ENCODE measurements around the gene PCDHGC5.

Gene PCDHGC5

GRCh38 chr5:141491323-141492167, 2.7 kb downstream of the PCDHGC5 start:
- no peak for DNase-seq

- no peak for DNase-seq
Measured at GRCh38 chr5:141492168-141492885, 3.4 kb downstream of the PCDHGC5 start.

- DNase-seq, result no peak
Measured at GRCh38 chr5:141493500-141494422, 4.9 kb downstream of the PCDHGC5 start.

GRCh38 chr5:141494761-141495452, 6.0 kb downstream of the PCDHGC5 start:
- no peak for DNase-seq

- DNase-seq, result no peak
Measured at GRCh38 chr5:141495453-141495811, 6.6 kb downstream of the PCDHGC5 start.

GRCh38 chr5:141496038-141496437, 7.2 kb downstream of the PCDHGC5 start:
- DNase-seq, result no peak

- DNase-seq, result no peak
Measured at GRCh38 chr5:141501761-141502160, 12.9 kb downstream of the PCDHGC5 start.

- no peak for DNase-seq
Measured at GRCh38 chr5:141503681-141504080, 14.8 kb downstream of the PCDHGC5 start.

GRCh38 chr5:141504216-141504615, 15.3 kb downstream of the PCDHGC5 start:
- DNase-seq, result no peak

GRCh38 chr5:141506381-141507155, 17.7 kb downstream of the PCDHGC5 start:
- no peak for DNase-seq

- no peak for DNase-seq
Measured at GRCh38 chr5:141507387-141508091, 18.7 kb downstream of the PCDHGC5 start.

- no peak for DNase-seq
Measured at GRCh38 chr5:141508440-141508797, 19.5 kb downstream of the PCDHGC5 start.

GRCh38 chr5:141508798-141509611, 20.1 kb downstream of the PCDHGC5 start:
- no peak for DNase-seq

GRCh38 chr5:141510160-141510559, 21.3 kb downstream of the PCDHGC5 start:
- no peak for DNase-seq

GRCh38 chr5:141510850-141511601, 22.1 kb downstream of the PCDHGC5 start:
- DNase-seq, result no peak

- DNase-seq, result no peak
Measured at GRCh38 chr5:141511771-141512325, 23.0 kb downstream of the PCDHGC5 start.

GRCh38 chr5:141512390-141512910, 23.6 kb downstream of the PCDHGC5 start:
- DNase-seq, result peak; percentile 69

GRCh38 chr5:141512911-141513626, 24.2 kb downstream of the PCDHGC5 start:
- no peak for DNase-seq

Data from NCI-H345 (cell line).